ENCODE data around the gene SIRPB2. TPM values are rescaled to one million over a fixed set of nuclear protein-coding genes. Genes with fewer than 3 reads are reported as not detected.

SIRPB2 gene
- total and polyA plus RNA-seq, 2 experiments from 2014 or later, result not detected

GRCh38 chr20:1479831-1480595 is 11.2 kb downstream of the SIRPB2 start:
- no peak overlapping the region for H3K4me3 ChIP-seq
- DNase-seq, result no peak
- H3K27ac ChIP-seq, result no peak overlapping the region
- peaks cover 11% of the 10 kb centered on the region for H3F3A ChIP-seq (ENCODE audit: insufficient read depth)
- no peak overlapping the region for H3K9ac ChIP-seq
- H3K4me2 ChIP-seq (ENCODE audit: unreplicated experiment), result no peak overlapping the region
- no peaks in the 10 kb centered on the region for H3K79me2 ChIP-seq (ENCODE audit: insufficient read depth)
- H3K4me1 ChIP-seq (ENCODE audit: insufficient read depth), result peaks cover 23% of the 10 kb centered on the region
- no peaks in the 10 kb centered on the region for H3K36me3 ChIP-seq (ENCODE audit: low read depth)
- no peaks in the 10 kb centered on the region for H3K9me3 ChIP-seq (ENCODE audit: low read depth)
- H4K20me1 ChIP-seq (ENCODE audit: insufficient read depth), result no peaks in the 10 kb centered on the region
- 60 to 61% methylated on average over 9 of the region's 9 CpGs for WGBS, 2 experiments (ENCODE audit: low coverage in 1 of 2, low lambda C conversion rate in 2 of 2, missing lambda C conversion rate in 2 of 2)
- in situ Hi-C loops (cut with MboI), result no loop called here
- H2AFZ ChIP-seq, result no peak overlapping the region
- no peak for TF ChIP-seq EZH2 (IDR thresholded peaks at IDR 0.05; ENCODE audit: insufficient read depth, poor library complexity, severe bottlenecking)
- no peak for TF ChIP-seq EZH2phosphoT487 (IDR thresholded peaks at IDR 0.05; ENCODE audit: insufficient read depth, low read depth)
- no peaks in the 10 kb centered on the region for H3K9me2 ChIP-seq (ENCODE audit: insufficient read depth)
- no peaks in the 10 kb centered on the region for H3K27me3 ChIP-seq (replicated peaks; ENCODE audit: insufficient read depth)

- H3K36me3 ChIP-seq (ENCODE audit: low read depth), result no peaks in the 10 kb centered on the region
- H3K9ac ChIP-seq, result no peak overlapping the region
- H2AFZ ChIP-seq, result 0 out of 2 replicates have a peak overlapping the region, but pooled peaks have one; percentile 23
- H4K20me1 ChIP-seq (ENCODE audit: insufficient read depth), result no peaks in the 10 kb centered on the region
- H3K27ac ChIP-seq, result peak overlapping the region; percentile 2; the same call in 1 of the 2 replicates
- in situ Hi-C loops (cut with MboI), result no loop called here
- no peak overlapping the region for H3K4me3 ChIP-seq
- no peaks in the 10 kb centered on the region for H3K9me3 ChIP-seq (ENCODE audit: low read depth)
- DNase-seq, result peak; percentile 82
- peaks cover 11% of the 10 kb centered on the region for H3F3A ChIP-seq (ENCODE audit: insufficient read depth)
- H3K27me3 ChIP-seq (replicated peaks; ENCODE audit: insufficient read depth), result no peaks in the 10 kb centered on the region
- H3K79me2 ChIP-seq (ENCODE audit: insufficient read depth), result no peaks in the 10 kb centered on the region
- 46 to 51% methylated on average over 4 of the region's 4 CpGs for WGBS, 2 experiments (ENCODE audit: low coverage in 1 of 2, low lambda C conversion rate in 2 of 2, missing lambda C conversion rate in 2 of 2)
- H3K4me1 ChIP-seq (ENCODE audit: insufficient read depth), result peaks cover 11% of the 10 kb centered on the region
- peak overlapping the region; percentile 39 for H3K4me2 ChIP-seq (ENCODE audit: unreplicated experiment)
- no peak for TF ChIP-seq EZH2phosphoT487 (IDR thresholded peaks at IDR 0.05; ENCODE audit: insufficient read depth, low read depth)
- no peak for TF ChIP-seq EZH2 (IDR thresholded peaks at IDR 0.05; ENCODE audit: insufficient read depth, poor library complexity, severe bottlenecking)
- H3K9me2 ChIP-seq (ENCODE audit: insufficient read depth), result no peaks in the 10 kb centered on the region
These were observed 12.7 kb downstream of the SIRPB2 start for GRCh38 chr20:1478566-1478965.

GRCh38 chr20:1477896-1478490 is 13.2 kb downstream of the SIRPB2 start:
- Histone ChIP-seq H3K4me1 (ENCODE audit: insufficient read depth) (peaks cover 11% of the 10 kb centered on the region), H3K4me3 (no peak overlapping the region), H3K9ac (no peak overlapping the region), H2AFZ (no peak overlapping the region), H3K36me3 (ENCODE audit: low read depth) (no peaks in the 10 kb centered on the region), H3K9me2 (ENCODE audit: insufficient read depth) (no peaks in the 10 kb centered on the region), H4K20me1 (ENCODE audit: insufficient read depth) (no peaks in the 10 kb centered on the region), H3K27me3 (replicated peaks; ENCODE audit: insufficient read depth) (no peaks in the 10 kb centered on the region), H3F3A (ENCODE audit: insufficient read depth) (peaks cover 11% of the 10 kb centered on the region), H3K4me2 (ENCODE audit: unreplicated experiment) (peak overlapping the region; percentile 39), H3K27ac (no peak overlapping the region), H3K79me2 (ENCODE audit: insufficient read depth) (no peaks in the 10 kb centered on the region), H3K9me3 (ENCODE audit: low read depth) (no peaks in the 10 kb centered on the region)
- in situ Hi-C loops (cut with MboI), result no loop called here
- no peak for DNase-seq
- TF ChIP-seq EZH2 (IDR thresholded peaks at IDR 0.05; ENCODE audit: insufficient read depth, poor library complexity, severe bottlenecking) (no peak), EZH2phosphoT487 (IDR thresholded peaks at IDR 0.05; ENCODE audit: insufficient read depth, low read depth) (no peak)
- 90 to 97% methylated on average over 7 of the region's 7 CpGs for WGBS, 2 experiments (ENCODE audit: low coverage in 1 of 2, low lambda C conversion rate in 2 of 2, missing lambda C conversion rate in 2 of 2)

- no peak for DNase-seq
- peaks cover 19% of the 10 kb centered on the region for H3K4me1 ChIP-seq (ENCODE audit: insufficient read depth)
- 54 to 64% methylated on average over 4 of the region's 4 CpGs for WGBS, 2 experiments (ENCODE audit: low coverage in 1 of 2, low lambda C conversion rate in 2 of 2, missing lambda C conversion rate in 2 of 2)
- H3K9ac ChIP-seq, result no peak overlapping the region
- H2AFZ ChIP-seq, result no peak overlapping the region
- no peak overlapping the region for H3K27ac ChIP-seq
- H3K9me3 ChIP-seq (ENCODE audit: low read depth), result no peaks in the 10 kb centered on the region
- no peaks in the 10 kb centered on the region for H3K27me3 ChIP-seq (replicated peaks; ENCODE audit: insufficient read depth)
- no peak overlapping the region for H3K4me2 ChIP-seq (ENCODE audit: unreplicated experiment)
- H3K4me3 ChIP-seq, result no peak overlapping the region
- TF ChIP-seq EZH2phosphoT487 (IDR thresholded peaks at IDR 0.05; ENCODE audit: insufficient read depth, low read depth) (no peak), EZH2 (IDR thresholded peaks at IDR 0.05; ENCODE audit: insufficient read depth, poor library complexity, severe bottlenecking) (no peak)
- H3F3A ChIP-seq (ENCODE audit: insufficient read depth), result peaks cover 22% of the 10 kb centered on the region
- no peaks in the 10 kb centered on the region for H3K79me2 ChIP-seq (ENCODE audit: insufficient read depth)
- no peaks in the 10 kb centered on the region for H4K20me1 ChIP-seq (ENCODE audit: insufficient read depth)
- in situ Hi-C loops (cut with MboI), result no loop called here
- no peaks in the 10 kb centered on the region for H3K9me2 ChIP-seq (ENCODE audit: insufficient read depth)
- no peaks in the 10 kb centered on the region for H3K36me3 ChIP-seq (ENCODE audit: low read depth)
These were observed 16.2 kb downstream of the SIRPB2 start for GRCh38 chr20:1474817-1475603.
